Suprapubic skin (tissue), 4 donors: ENCODE results near the gene HECW1. TPM values are rescaled to one million over a fixed set of nuclear protein-coding genes. Genes with fewer than 3 reads are reported as not detected.

Source experiments
- DNase-seq, 2 donors: peaks; one replicate each; pipeline ENCODE4 v3.0.0-alpha.2; 2019; ENCODE audit warnings: low spot score in 2 of 2
- H3K27ac ChIP-seq: fragments of 200-600 bp; sonication (generic); one replicate; pipeline ENCODE4 v1.5.1; 2019
- H3K27me3 ChIP-seq: fragments of 200-600 bp; sonication (generic); one replicate; pipeline ENCODE4 v1.5.1; 2019
- H3K36me3 ChIP-seq: fragments of 200-600 bp; sonication (generic); one replicate; pipeline ENCODE4 v1.5.1; 2019
- H3K4me1 ChIP-seq: fragments of 200-600 bp; sonication (generic); one replicate; pipeline ENCODE4 v1.5.1; 2019
- H3K4me3 ChIP-seq: fragments of 200-600 bp; sonication (generic); one replicate; pipeline ENCODE4 v1.5.1; 2019; ENCODE audit warnings: mild to moderate bottlenecking
- H3K9me3 ChIP-seq: fragments of 200-600 bp; sonication (generic); one replicate; pipeline ENCODE4 v1.5.1; 2019
- CTCF ChIP-seq, 2 donors: fragments of 200-600 bp in 1 of 2; fragments of 450-650 bp in 1 of 2; sonication (generic) in 1 of 2; IDR thresholded peaks; one replicate each; pipeline ENCODE4 v1.5.1; 2016 to 2019; ENCODE audit warnings: antibody characterized with exemption in 2 of 2, mild to moderate bottlenecking in 1 of 2, moderate library complexity in 1 of 2
- EP300 ChIP-seq: sonication (generic); formaldehyde crosslinking; IDR thresholded peaks from one replicate; pipeline ENCODE4 v1.6.1; 2017; ENCODE audit warnings: antibody characterized with exemption
- POLR2A ChIP-seq, 2 donors: fragments of 450-650 bp; IDR thresholded peaks; one replicate each; pipeline ENCODE4 v1.6.1; 2017; ENCODE audit warnings: antibody characterized with exemption in 2 of 2, mild to moderate bottlenecking in 2 of 2, moderate library complexity in 2 of 2
- POLR2AphosphoS5 ChIP-seq, 3 donors: sonication (generic); formaldehyde crosslinking; IDR thresholded peaks; one replicate each; pipeline ENCODE4 v1.6.1; 2017; ENCODE audit warnings: antibody characterized with exemption in 3 of 3
- WGBS: methylation state at CpG from one replicate; pipeline ENCODE4 v1.1.5; 2018; 5-methylcytosine and 5-hydroxymethylcytosine counted together
- total RNA-seq, 4 donors: library from RNA; depleted of rRNA; stranded (reverse); fragments of >200 nt; gene quantifications; one replicate each; pipeline ENCODE4 v1.1.0, GENCODE V29; 2016

The HECW1 gene
- total RNA-seq, 4 donors from 2014 or later = 0.17 to 0.73 (median 0.32) TPM; not detected in 1

GRCh38 chr7:43586251-43586900, 473.9 kb downstream of the HECW1 start:
- no peak for TF ChIP-seq EP300
- no peak for TF ChIP-seq CTCF (IDR thresholded peaks at IDR 0.05)
- TF ChIP-seq POLR2AphosphoS5 (IDR thresholded peaks at IDR 0.05) = no peak
- no peak for TF ChIP-seq POLR2A (IDR thresholded peaks at IDR 0.05)
- peaks cover 32% of the 10 kb centered on the region for H3K4me1 ChIP-seq
- no peak overlapping the region for H3K27ac ChIP-seq
- no peaks in the 10 kb centered on the region for H3K36me3 ChIP-seq
- H3K4me3 ChIP-seq = no peak overlapping the region
- DNase-seq = no peak
- H3K9me3 ChIP-seq = no peaks in the 10 kb centered on the region
- H3K27me3 ChIP-seq = peaks cover 3% of the 10 kb centered on the region
- 43% methylated on average over 4 of the region's 4 CpGs for WGBS

GRCh38 chr7:43588477-43589132, 476.2 kb downstream of the HECW1 start:
- peaks cover 38% of the 10 kb centered on the region for H3K4me1 ChIP-seq
- no peaks in the 10 kb centered on the region for H3K9me3 ChIP-seq
- H3K27ac ChIP-seq = no peak overlapping the region
- no peak for TF ChIP-seq POLR2AphosphoS5 (IDR thresholded peaks at IDR 0.05)
- H3K27me3 ChIP-seq = no peaks in the 10 kb centered on the region
- WGBS = 93% methylated on average over 5 of the region's 5 CpGs
- H3K4me3 ChIP-seq = no peak overlapping the region
- H3K36me3 ChIP-seq = no peaks in the 10 kb centered on the region
- no peak for DNase-seq

DNA sequence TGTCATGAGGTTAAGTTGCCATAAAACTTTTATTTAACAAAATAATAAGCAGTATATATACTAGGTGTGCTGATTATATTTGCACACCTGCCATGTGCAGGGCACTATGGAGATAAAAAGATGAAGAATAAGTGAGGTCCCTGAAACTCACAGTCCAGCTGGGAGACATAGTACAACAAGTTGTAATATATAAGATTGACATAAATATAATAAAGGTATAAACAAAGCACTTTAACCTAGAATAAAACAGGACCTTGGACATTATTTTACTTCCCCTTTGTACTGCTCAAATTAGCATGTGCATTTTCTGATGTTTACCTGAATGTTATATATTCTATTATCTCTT, 476.7 kb downstream of the HECW1 start:
- H3K4me3 ChIP-seq = no peak overlapping the region
- no peaks in the 10 kb centered on the region for H3K9me3 ChIP-seq
- peaks cover 35% of the 10 kb centered on the region for H3K4me1 ChIP-seq
- no peaks in the 10 kb centered on the region for H3K36me3 ChIP-seq
- no peak overlapping the region for H3K27ac ChIP-seq
- no peak for DNase-seq
- H3K27me3 ChIP-seq = no peaks in the 10 kb centered on the region
- no peak for TF ChIP-seq POLR2A (IDR thresholded peaks at IDR 0.05)
- TF ChIP-seq POLR2AphosphoS5 (IDR thresholded peaks at IDR 0.05) = no peak
- no peak for TF ChIP-seq CTCF (IDR thresholded peaks at IDR 0.05)
- TF ChIP-seq EP300 = no peak

- Histone ChIP-seq H3K4me3 (no peak overlapping the region), H3K36me3 (no peaks in the 10 kb centered on the region), H3K4me1 (peaks cover 28% of the 10 kb centered on the region), H3K27ac (no peak overlapping the region), H3K9me3 (no peaks in the 10 kb centered on the region), H3K27me3 (no peaks in the 10 kb centered on the region)
- TF ChIP-seq POLR2AphosphoS5 (IDR thresholded peaks at IDR 0.05) (no peak), EP300 (no peak), CTCF (IDR thresholded peaks at IDR 0.05) (no peak), POLR2A (IDR thresholded peaks at IDR 0.05) (no peak)
- DNase-seq = no peak
- 91% methylated on average over 3 of the region's 3 CpGs for WGBS
Observed at GRCh38 chr7:43589728-43590127, 477.3 kb downstream of the HECW1 start.

DNA sequence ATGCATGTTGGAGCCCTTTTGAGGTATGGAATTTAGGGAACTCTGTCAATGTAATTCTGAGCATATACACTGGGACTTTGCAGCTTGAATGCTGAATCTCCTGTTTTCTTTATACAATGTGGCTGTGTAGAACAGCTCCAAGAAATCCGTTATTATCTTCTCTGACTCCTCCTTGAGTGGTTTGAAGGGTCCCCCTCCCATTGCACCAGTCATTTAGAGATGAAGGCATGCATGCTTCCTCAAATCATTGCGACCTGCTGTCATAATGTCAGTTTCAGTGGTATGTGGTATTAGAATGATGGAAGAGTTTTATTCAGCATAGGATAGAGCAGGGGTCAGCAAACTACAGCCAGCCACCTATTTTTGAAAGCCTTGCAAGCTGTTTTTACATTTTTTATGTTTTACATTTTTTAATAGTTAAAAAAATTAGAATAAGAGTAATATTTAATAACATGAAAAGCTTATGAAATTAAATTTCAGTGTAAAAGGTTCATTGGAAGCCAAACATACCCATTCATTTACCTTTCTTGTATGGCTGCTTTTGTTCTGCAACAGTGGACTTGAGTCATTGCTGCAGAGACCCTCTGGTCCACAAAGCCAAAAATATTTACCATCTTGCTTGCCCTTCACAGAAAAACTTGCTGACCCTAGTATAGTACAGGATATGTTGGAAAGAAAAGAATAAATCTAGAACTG, 478.6 kb downstream of the HECW1 start:
- no peak for DNase-seq
- Histone ChIP-seq H3K27me3 (no peaks in the 10 kb centered on the region), H3K9me3 (no peaks in the 10 kb centered on the region), H3K4me1 (peaks cover 16% of the 10 kb centered on the region), H3K27ac (no peak overlapping the region), H3K36me3 (no peaks in the 10 kb centered on the region), H3K4me3 (no peak overlapping the region)
- TF ChIP-seq EP300 (no peak), POLR2A (IDR thresholded peaks at IDR 0.05) (no peak), CTCF (IDR thresholded peaks at IDR 0.05) (no peak), POLR2AphosphoS5 (IDR thresholded peaks at IDR 0.05) (no peak)
- 73% methylated on average over 2 of the region's 2 CpGs for WGBS
